IMR-90 (cell line): ENCODE data around the gene KRCC1. TPM values are rescaled to one million over a fixed set of nuclear protein-coding genes. Genes with fewer than 3 reads are reported as not detected.

ENCODE experiments used
- ATAC-seq: fragments of 200-7000 bp; cut with Tn5 transposase; 2 replicates; pipeline ENCODE4 v1.9.1; 2020; ENCODE audit warnings: low read depth, mild to moderate bottlenecking, moderate library complexity
- BruUV-seq: library from RNA; stranded (reverse); fragments of 400-500 nt; replicated peaks from 2 replicates; lab custom pipeline; 2021; lab: Mats Ljungman, UMichigan
- CTCF ChIA-PET: fragments of 300-600 bp; formaldehyde crosslinking; extraction: SDS; loops from one replicate; lab custom pipeline; 2021; ENCODE audit warnings: antibody characterized with exemption; lab: Yijun Ruan, JAX
- POLR2A ChIA-PET: fragments of 300-600 bp; sonication (Branson Sonifier 250); formaldehyde crosslinking; loops from one replicate; lab custom pipeline; 2022; ENCODE audit warnings: antibody characterized with exemption; ENCODE audit not compliant: unreplicated experiment; lab: Charles Lee
- DNase-seq: peaks from one replicate; pipeline ENCODE4 v3.0.0; 2013
- H2AFZ ChIP-seq: replicated peaks from 2 replicates; pipeline ENCODE3; 2013; ENCODE audit warnings: low read length, mild to moderate bottlenecking; ENCODE audit not compliant: poor library complexity
- H2AK5ac ChIP-seq: 2 replicates; pipeline ENCODE4 v1.6.1; 2013; ENCODE audit warnings: low read depth, low read length, inconsistent platforms
- H2AK9ac ChIP-seq: replicated peaks from 2 replicates; pipeline ENCODE3; 2013; ENCODE audit warnings: mild to moderate bottlenecking, low read depth, low read length, moderate library complexity; ENCODE audit not compliant: poor library complexity
- H2BK120ac ChIP-seq: 2 replicates; pipeline ENCODE4 v1.6.1; 2013; ENCODE audit warnings: low read depth, low read length, inconsistent platforms
- H2BK15ac ChIP-seq: 3 replicates; pipeline ENCODE4 v1.6.1; 2013; ENCODE audit warnings: low read depth, low read length, inconsistent platforms
- H2BK20ac ChIP-seq: 2 replicates; pipeline ENCODE4 v1.6.1; 2013; ENCODE audit warnings: low read depth, mild to moderate bottlenecking, inconsistent platforms, low read length, moderate library complexity
- H2BK5ac ChIP-seq: 2 replicates; pipeline ENCODE4 v1.6.1; 2013; ENCODE audit warnings: mild to moderate bottlenecking, low read depth, low read length, inconsistent platforms; ENCODE audit not compliant: poor library complexity, severe bottlenecking
- H3K14ac ChIP-seq: replicated peaks from 2 replicates; pipeline ENCODE4 v1.6.1; 2013; ENCODE audit warnings: low read depth, low read length, inconsistent platforms
- H3K18ac ChIP-seq: 2 replicates; pipeline ENCODE4 v1.6.1; 2013; ENCODE audit warnings: low read depth, low read length, control low read depth
- H3K23ac ChIP-seq: 2 replicates; pipeline ENCODE4 v1.6.1; 2013; ENCODE audit warnings: low read depth, low read length, inconsistent platforms
- H3K27ac ChIP-seq: 2 replicates; pipeline ENCODE4 v1.5.1; 2013; ENCODE audit warnings: mild to moderate bottlenecking, control low read depth, low read length; ENCODE audit not compliant: insufficient read depth
- H3K27me3 ChIP-seq: 2 replicates; pipeline ENCODE4 v1.6.1; 2013; ENCODE audit warnings: low read length; ENCODE audit not compliant: control insufficient read depth, insufficient read depth
- H3K36me3 ChIP-seq: 2 replicates; pipeline ENCODE4 v1.6.1; 2013; ENCODE audit warnings: low read length, mixed read lengths; ENCODE audit not compliant: control insufficient read depth, insufficient read depth
- H3K4ac ChIP-seq: 2 replicates; pipeline ENCODE4 v1.6.1; 2013; ENCODE audit warnings: low read depth, low read length, inconsistent platforms
- H3K4me1 ChIP-seq: 2 replicates; pipeline ENCODE4 v1.6.1; 2013; ENCODE audit warnings: low read length, mixed read lengths; ENCODE audit not compliant: control insufficient read depth, insufficient read depth
- H3K4me2 ChIP-seq: 2 replicates; pipeline ENCODE4 v1.6.1; 2013; ENCODE audit warnings: low read depth, mild to moderate bottlenecking, control low read depth, low read length, moderate library complexity
- H3K4me3 ChIP-seq: 2 replicates; pipeline ENCODE4 v1.5.1; 2013; ENCODE audit warnings: low read depth, mild to moderate bottlenecking, control low read depth, low read length, moderate library complexity; ENCODE audit not compliant: insufficient read depth
- H3K56ac ChIP-seq: 2 replicates; pipeline ENCODE4 v1.6.1; 2013; ENCODE audit warnings: low read length, inconsistent platforms; ENCODE audit not compliant: insufficient read depth; ENCODE audit errors: extremely low read depth
- H3K79me1 ChIP-seq, 2 experiments: 2 replicates each; pipeline ENCODE4 v1.6.1; 2013; ENCODE audit warnings: low read length in 2 of 2, inconsistent platforms in 1 of 2, low read depth in 1 of 2
- H3K9ac ChIP-seq: 2 replicates; pipeline ENCODE4 v1.6.1; 2013; ENCODE audit warnings: low read depth, low read length, control low read depth
- H3K9me1 ChIP-seq: 2 replicates; pipeline ENCODE4 v1.6.1; 2013; ENCODE audit warnings: low read length, inconsistent platforms; ENCODE audit not compliant: insufficient read depth
- H3K9me3 ChIP-seq: 2 replicates; pipeline ENCODE4 v1.6.1; 2013; ENCODE audit warnings: low read length; ENCODE audit not compliant: control insufficient read depth, insufficient read depth
- H4K20me1 ChIP-seq: 2 replicates; pipeline ENCODE4 v1.6.1; 2013; ENCODE audit warnings: low read length, inconsistent platforms; ENCODE audit not compliant: insufficient read depth
- H4K5ac ChIP-seq: 2 replicates; pipeline ENCODE4 v1.6.1; 2013; ENCODE audit warnings: mild to moderate bottlenecking, low read depth, low read length, control low read depth
- H4K8ac ChIP-seq, 2 experiments: 2 replicates each; pipeline ENCODE4 v1.6.1; 2013; ENCODE audit warnings: low read depth in 2 of 2, low read length in 2 of 2, control low read depth in 1 of 2, inconsistent platforms in 1 of 2
- H4K91ac ChIP-seq: 2 replicates; pipeline ENCODE4 v1.6.1; 2013; ENCODE audit warnings: low read depth, low read length, inconsistent platforms; ENCODE audit not compliant: insufficient read depth
- BHLHE40 ChIP-seq: fragments of 150-350 bp; IDR thresholded peaks from 2 replicates; pipeline ENCODE4 v1.6.1; 2016; ENCODE audit warnings: mild to moderate bottlenecking, low read depth, low read length
- CHD1 ChIP-seq: IDR thresholded peaks from 2 replicates; pipeline ENCODE4 v1.6.1; 2012; ENCODE audit warnings: low read depth, low read length, improper control_type of control experiment
- FOS ChIP-seq: fragments of 150-350 bp; IDR thresholded peaks from 2 replicates; pipeline ENCODE4 v1.6.1; 2016; ENCODE audit warnings: low read depth, low read length
- MAFK ChIP-seq: IDR thresholded peaks from 2 replicates; pipeline ENCODE4 v1.6.1; 2012; ENCODE audit warnings: low read depth, low read length, improper control_type of control experiment
- MXI1 ChIP-seq: IDR thresholded peaks from 2 replicates; pipeline ENCODE4 v1.6.1; 2012; ENCODE audit warnings: low read depth, mild to moderate bottlenecking, low read length, moderate library complexity, borderline replicate concordance
- POLR2A ChIP-seq: IDR thresholded peaks from 2 replicates; pipeline ENCODE4 v1.6.1; 2012; ENCODE audit warnings: mild to moderate bottlenecking, low read depth, low read length
- RFX5 ChIP-seq: IDR thresholded peaks from 2 replicates; pipeline ENCODE4 v1.8.0; 2012; ENCODE audit warnings: low read depth, mild to moderate bottlenecking, low read length, moderate library complexity
- WGBS, 2 experiments: methylation state at CpG; one replicate each; pipeline versions ENCODE4 v1.1.5 to v1.1.7; 2013; ENCODE audit warnings: missing lambda C conversion rate in 2 of 2; ENCODE audit not compliant: insufficient read length in 1 of 2; ENCODE audit errors: extremely low coverage in 2 of 2; 5-methylcytosine and 5-hydroxymethylcytosine counted together
- dilution Hi-C: fragments of 300-500 bp; cut with HindIII; formaldehyde crosslinking; loops from one replicate; pipeline ENCODE4 v1.14.3; 2018; ENCODE audit warnings: low sequenced_read_pairs; ENCODE audit not compliant: unreplicated experiment
- in situ Hi-C: fragments of 300-500 bp; cut with MboI; formaldehyde crosslinking; loops from 3 replicates; pipeline ENCODE4 v1.14.3; 2019; ENCODE audit warnings: low sequenced_read_pairs, inconsistent platforms, mixed read lengths
- intact Hi-C: fragments of 100-400 bp; cut with micrococcal nuclease; formaldehyde crosslinking; loops from 2 replicates; pipeline ENCODE4 v1.10.0; 2022
- polyA plus RNA-seq, 3 experiments: library from polyadenylated mRNA; depleted of rRNA; stranded (reverse); fragments of >200 nt; gene quantifications; 2 replicates each; pipeline ENCODE4 v1.2.3, GENCODE V29; 2012; ENCODE audit warnings: low replicate concordance in 1 of 3
- total RNA-seq: library from RNA; depleted of rRNA; stranded (reverse); fragments of >200 nt; gene quantifications from 2 replicates; pipeline ENCODE4 v1.2.3, GENCODE V29; 2012
- TF ChIP-seq, protein P1 (sequence below): conservative IDR thresholded peaks from 2 replicates; pipeline ENCODE4 v1.5.1; 2012; ENCODE audit warnings: mild to moderate bottlenecking, low read depth, low read length, improper control_type of control experiment
- TF ChIP-seq, protein P2 (sequence below): fragments of 150-350 bp; IDR thresholded peaks from 2 replicates; pipeline ENCODE4 v1.6.1; 2016; ENCODE audit warnings: low read depth, mild to moderate bottlenecking, low read length, moderate library complexity, borderline replicate concordance

The KRCC1 gene
- total and polyA plus RNA-seq, 2 of the 4 experiments (the other 2 are of a cell fraction): 14.3 to 16.5 TPM

DNA sequence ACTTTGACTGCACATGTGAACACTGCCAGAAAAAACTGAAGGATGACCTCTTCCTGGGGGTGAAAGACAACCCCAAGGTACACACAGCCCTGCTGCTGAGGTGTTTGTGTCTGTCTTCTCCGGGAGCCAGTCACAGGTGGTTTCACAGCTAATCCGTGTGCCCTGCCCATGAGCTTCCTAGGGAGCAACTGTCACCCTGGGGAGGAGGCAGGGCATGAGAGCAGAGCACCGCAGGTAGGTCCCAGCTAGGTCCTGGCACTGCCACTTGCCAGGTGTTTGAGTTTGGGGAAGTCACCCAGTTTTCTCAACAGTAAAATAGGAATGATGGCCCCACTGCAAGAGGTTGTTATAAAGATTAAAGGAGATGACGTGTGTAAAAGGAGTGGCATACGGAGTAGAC, 41.1 kb upstream of the KRCC1 start:
- ATAC-seq (no peak), DNase-seq (no peak)
- H2BK5ac ChIP-seq: no peak overlapping the region
- H2AK9ac ChIP-seq: no peak overlapping the region
- no peak overlapping the region for H3K14ac ChIP-seq
- H3K4me1 ChIP-seq: no peaks in the 10 kb centered on the region
- H2AFZ ChIP-seq: no peak overlapping the region
- H4K8ac ChIP-seq: no peak overlapping the region
- no peak overlapping the region for H3K56ac ChIP-seq
- no peak overlapping the region for H3K9ac ChIP-seq
- in situ Hi-C loops: no loop called here
- no peaks in the 10 kb centered on the region; the same call in 1 of the 2 replicates for H3K9me1 ChIP-seq
- WGBS, 2 experiments: 71% methylated on average over 1 of the region's 5 CpGs; no CpG with 5 or more reads in 1 of the 2 experiments
- H2BK15ac ChIP-seq: no peak overlapping the region
- H3K79me1 ChIP-seq: no peaks in the 10 kb centered on the region
- H2AK5ac ChIP-seq: no peak overlapping the region
- no peak overlapping the region for H3K4me2 ChIP-seq
- no peak overlapping the region for H3K18ac ChIP-seq
- ChIA-PET POLR2A (no interaction called here), CTCF (no interaction called here)
- peaks cover 15% of the 10 kb centered on the region for H3K27me3 ChIP-seq
- no peak overlapping the region for H2BK20ac ChIP-seq
- H3K36me3 ChIP-seq: no peaks in the 10 kb centered on the region
- no peak overlapping the region for H3K27ac ChIP-seq
- H3K4ac ChIP-seq: no peak overlapping the region
- H3K23ac ChIP-seq: no peak overlapping the region
- H2BK120ac ChIP-seq: no peak overlapping the region
- no peaks in the 10 kb centered on the region for H4K20me1 ChIP-seq
- TF ChIP-seq FOS (no peak), POLR2A (no peak), MXI1 (no peak), RFX5 (no peak), BHLHE40 (no peak), CHD1 (no peak), MAFK (no peak)
- TF ChIP-seq, protein P1, sequence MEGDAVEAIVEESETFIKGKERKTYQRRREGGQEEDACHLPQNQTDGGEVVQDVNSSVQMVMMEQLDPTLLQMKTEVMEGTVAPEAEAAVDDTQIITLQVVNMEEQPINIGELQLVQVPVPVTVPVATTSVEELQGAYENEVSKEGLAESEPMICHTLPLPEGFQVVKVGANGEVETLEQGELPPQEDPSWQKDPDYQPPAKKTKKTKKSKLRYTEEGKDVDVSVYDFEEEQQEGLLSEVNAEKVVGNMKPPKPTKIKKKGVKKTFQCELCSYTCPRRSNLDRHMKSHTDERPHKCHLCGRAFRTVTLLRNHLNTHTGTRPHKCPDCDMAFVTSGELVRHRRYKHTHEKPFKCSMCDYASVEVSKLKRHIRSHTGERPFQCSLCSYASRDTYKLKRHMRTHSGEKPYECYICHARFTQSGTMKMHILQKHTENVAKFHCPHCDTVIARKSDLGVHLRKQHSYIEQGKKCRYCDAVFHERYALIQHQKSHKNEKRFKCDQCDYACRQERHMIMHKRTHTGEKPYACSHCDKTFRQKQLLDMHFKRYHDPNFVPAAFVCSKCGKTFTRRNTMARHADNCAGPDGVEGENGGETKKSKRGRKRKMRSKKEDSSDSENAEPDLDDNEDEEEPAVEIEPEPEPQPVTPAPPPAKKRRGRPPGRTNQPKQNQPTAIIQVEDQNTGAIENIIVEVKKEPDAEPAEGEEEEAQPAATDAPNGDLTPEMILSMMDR: no peak
- TF ChIP-seq, protein P2, sequence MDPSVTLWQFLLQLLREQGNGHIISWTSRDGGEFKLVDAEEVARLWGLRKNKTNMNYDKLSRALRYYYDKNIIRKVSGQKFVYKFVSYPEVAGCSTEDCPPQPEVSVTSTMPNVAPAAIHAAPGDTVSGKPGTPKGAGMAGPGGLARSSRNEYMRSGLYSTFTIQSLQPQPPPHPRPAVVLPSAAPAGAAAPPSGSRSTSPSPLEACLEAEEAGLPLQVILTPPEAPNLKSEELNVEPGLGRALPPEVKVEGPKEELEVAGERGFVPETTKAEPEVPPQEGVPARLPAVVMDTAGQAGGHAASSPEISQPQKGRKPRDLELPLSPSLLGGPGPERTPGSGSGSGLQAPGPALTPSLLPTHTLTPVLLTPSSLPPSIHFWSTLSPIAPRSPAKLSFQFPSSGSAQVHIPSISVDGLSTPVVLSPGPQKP: no peak
- no peak overlapping the region for H4K91ac ChIP-seq
- dilution Hi-C loops: no loop called here
- no peak overlapping the region for H4K5ac ChIP-seq
- no peaks in the 10 kb centered on the region for H3K9me3 ChIP-seq
- BruUV-seq: no TSS peak
- H3K4me3 ChIP-seq: no peak overlapping the region
- intact Hi-C loops: no loop called here
